ENCODE measurements around the gene ZKSCAN2.
A peak's percentile ranks its signal among the peaks of the same experiment; 100 is the strongest.

The ZKSCAN2 gene

GRCh38 chr16:25257470-25257955 is at the start of gene ZKSCAN2:
Gene ZKSCAN2 (minus strand): TSS chr16:25257845. CDS start chr16:25257127, 718 bp downstream.
- peak; percentile 84 for DNase-seq

DNA sequence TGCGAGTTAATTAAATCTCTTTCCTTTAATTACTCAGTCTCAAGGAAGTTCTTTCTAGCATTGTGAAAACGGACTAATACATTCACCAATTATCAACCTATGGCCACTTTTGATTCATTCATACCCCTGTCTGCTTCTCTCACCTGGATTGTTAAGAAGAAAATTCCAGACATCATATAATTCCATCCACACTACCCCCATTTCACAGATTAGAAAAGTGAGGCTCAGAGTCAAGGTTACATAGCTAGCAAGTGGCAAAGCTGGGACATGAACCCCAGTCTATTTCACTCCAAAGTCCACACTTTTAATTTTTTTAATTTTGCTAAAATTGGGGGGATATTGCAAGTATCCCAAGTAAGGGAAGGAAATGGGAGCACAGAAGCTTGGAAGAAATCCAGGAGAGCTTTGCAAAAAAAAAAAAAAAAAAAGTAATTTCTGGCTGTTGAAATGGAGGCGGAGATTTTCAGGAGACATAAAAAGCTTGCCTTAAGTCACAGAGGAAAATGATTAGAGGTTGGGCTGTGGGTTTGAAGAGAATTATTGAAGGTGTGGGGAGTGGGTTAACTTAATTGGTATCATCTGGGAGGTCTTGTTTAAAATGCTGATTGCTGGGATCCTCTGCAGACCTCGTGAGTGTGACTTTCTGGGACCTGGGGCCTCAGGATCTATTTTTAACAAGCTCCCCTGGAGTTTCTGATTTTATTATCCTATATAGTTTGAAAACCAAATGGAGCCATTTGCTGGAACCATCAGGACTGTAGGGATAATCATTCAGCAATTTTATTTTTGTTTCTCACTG is 42.3 kb upstream of the ZKSCAN2 start:
- no peak for DNase-seq

DNA sequence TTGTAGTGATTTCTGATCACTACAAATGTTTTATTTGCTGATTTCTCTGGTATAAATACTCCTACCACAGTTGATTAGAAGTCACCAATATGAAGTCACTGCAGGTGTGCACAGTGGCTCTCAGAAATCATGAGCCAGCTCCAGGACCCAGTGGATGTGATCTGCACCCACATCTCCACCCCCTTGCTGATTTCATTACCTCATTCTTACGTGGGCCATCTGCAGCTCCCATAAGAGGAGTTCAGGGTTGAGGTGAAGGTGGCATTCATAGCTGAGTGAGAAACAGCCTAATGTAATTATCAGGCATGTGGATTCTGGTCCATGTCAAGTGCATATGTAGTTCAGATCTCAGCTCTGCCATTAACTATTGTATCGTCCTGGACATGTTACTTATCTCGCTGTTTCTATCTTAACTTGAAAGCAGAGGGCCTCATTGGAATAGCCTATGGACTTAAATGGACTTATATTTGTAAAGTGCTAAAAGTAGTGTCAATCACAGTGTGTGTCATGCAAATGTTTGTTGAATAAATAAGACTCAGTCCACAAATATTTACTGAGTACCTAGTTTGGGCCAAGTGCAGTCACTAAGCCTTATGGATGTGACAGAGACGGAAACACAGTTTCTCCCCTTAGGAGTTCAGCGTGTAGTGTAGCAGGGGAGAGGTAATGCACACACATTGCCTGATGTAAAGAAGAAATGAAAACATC is 40.7 kb upstream of the ZKSCAN2 start:
- DNase-seq = no peak

DNA sequence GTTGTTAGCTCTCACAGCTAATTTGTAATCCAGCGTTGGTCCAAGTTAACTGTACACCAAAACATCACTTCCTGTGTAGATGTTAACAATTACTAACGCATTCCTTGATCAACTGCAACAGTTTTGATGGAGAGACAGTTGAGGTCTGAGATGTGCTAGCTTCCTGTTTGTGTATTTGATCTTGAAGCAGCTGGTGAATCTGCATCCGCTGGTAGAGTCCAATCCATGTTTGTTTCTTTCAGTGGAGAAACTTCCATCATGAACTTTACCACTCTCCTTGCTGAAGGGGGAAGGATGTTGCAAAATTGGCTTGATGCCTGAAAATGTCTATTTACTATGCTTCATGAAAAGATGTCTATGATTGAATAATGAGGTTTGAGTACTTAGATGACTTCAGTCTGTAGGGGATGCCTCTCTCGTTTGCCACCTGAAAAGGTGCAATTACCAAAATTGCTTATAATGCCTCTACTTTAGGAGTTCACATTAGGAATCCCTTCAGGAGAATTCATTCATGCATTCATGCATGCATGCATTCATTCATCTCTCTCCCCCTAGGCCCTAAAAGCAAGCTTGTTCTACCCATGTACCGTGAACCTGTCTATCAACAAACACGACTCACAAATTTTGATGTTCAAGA is 39.6 kb upstream of the ZKSCAN2 start:
- no peak for DNase-seq

GRCh38 chr16:25291580-25291979 is 33.9 kb upstream of the ZKSCAN2 start:
- no peak for DNase-seq

- no peak for DNase-seq
Measured at GRCh38 chr16:25289466-25289865, 31.8 kb upstream of the ZKSCAN2 start.

DNA sequence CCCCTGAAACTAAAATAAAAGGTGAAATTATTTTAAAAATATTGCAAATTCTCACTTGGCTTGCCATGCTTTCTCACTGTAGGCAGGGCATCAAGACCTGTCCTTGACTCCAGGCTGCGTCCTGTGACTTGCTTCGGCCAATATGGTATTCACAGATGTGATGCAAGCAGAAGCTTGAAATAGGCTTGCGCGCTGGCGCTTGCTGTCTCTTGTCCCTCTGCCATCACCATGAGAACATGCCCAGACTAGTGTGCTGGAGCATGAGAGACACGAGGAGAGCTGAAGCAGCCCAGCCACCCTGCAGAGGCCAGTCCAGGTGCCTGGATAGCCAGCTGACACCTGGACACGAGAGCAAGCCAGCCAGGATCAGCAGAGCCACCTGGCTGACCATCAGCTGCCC is 21.8 kb upstream of the ZKSCAN2 start:
- DNase-seq = no peak

GRCh38 chr16:25271421-25271820 is 13.8 kb upstream of the ZKSCAN2 start:
- DNase-seq = no peak

DNA sequence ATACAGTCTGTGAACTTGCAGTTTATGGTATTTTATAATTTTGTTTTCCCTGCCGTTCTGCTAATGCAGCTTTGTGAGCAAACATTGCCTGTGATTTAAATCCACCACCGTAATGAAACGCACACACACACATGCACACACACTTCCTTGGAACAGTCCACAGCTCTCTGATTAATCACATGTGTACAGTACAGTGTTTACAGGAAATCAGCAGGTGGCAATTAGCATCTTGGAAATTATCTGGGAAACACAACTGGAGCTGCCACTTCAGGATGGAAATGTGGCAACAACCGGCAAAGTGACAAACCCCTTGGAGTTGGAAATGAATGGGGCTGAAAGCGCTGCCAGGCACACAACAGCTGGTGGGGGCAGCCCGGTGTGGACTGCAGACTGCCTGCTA is 12.9 kb upstream of the ZKSCAN2 start:
- DNase-seq = no peak

DNA sequence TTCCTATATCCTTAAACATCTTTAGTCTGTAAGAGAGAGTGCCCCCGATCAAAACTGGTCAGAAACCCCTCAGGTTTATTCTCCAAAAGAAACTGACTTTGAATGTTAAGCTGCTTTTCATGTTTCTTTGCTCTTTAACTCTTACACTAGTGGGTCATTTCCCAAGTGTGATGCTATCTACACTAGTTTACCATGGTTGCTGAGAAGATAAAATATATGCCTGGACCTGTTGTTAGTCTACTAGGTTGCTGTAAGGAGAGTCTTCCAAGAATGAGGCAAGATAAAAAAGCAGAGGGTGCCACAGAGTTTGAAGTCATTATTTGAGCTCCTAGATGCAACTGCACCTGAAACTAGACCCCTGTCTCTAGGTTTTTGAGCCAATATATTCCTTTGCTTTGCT is 12.2 kb upstream of the ZKSCAN2 start:
- no peak for DNase-seq

GRCh38 chr16:25265968-25266367 is 8.3 kb upstream of the ZKSCAN2 start:
- no peak for DNase-seq

GRCh38 chr16:25264597-25264996 is 7.0 kb upstream of the ZKSCAN2 start:
- DNase-seq = no peak

- no peak for DNase-seq
Measured at GRCh38 chr16:25260416-25260815, 2.8 kb upstream of the ZKSCAN2 start.

DNA sequence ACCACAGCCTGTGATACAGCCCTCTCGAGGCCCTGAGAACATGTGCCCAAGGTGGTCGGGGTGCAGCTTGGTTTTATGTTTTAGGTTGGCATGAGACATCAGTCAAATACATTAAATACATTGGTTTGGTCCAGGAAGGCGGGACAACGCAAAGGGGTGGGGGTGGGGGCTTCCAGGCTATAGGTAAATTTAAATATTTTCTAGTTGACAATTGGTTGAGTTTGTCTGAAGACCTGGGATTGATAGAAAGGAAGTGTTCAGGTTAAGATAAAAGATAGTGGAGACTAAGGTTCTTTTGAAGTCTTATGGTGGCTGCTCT is 1.2 kb upstream of the ZKSCAN2 start:
- DNase-seq = peak; percentile 8

DNA sequence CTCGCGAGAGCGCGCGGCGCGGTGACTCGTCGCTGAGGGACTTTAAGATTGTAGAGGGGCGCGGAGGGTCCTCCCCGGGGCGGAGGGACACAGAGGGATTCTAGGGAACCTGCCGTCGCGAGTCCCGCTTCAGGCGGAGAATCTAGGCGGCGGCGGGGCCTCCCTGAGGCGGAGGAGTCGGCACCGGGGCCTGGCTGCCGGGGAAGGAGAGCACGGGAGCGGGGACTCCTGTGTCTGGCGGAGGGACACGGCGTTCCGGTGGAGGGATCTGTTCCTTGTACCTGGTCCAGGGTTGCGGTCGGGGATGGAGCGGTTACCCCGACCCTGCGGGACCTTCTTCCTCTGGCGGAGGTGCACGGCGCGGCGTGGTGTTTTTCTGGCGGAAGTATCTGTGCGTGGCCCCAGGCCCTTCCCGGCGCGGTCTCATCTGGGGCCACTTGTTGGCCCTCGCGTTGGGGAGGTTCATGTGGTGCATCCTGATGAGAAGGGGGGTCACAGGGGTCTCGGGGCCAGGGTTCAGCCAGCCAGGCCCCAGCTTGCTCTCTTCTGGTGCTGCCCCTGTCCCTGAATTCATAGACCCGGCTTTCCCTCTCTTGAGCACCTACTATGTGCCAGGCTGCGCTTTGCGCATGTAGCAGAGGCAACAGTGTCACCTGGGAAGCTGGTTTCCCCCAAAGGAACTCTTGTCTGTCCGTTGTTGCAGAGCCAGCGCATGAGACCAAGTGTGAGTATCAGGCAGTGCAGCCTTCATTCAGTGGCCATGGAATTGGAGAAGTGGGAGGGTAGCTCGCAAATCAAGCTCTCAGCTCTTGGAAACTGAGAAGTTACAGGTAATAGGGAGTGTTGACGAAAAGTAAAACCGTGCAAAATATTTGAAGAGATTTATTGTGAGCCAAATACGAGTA is 563 bp upstream of the ZKSCAN2 start:
- DNase-seq = peak; percentile 78

GRCh38 chr16:25256695-25257469 is 763 bp downstream of the ZKSCAN2 start:
- no peak for DNase-seq

GRCh38 chr16:25253322-25253721 is 4.3 kb downstream of the ZKSCAN2 start:
- DNase-seq = no peak

GRCh38 chr16:25250467-25250866 is 7.2 kb downstream of the ZKSCAN2 start:
- no peak for DNase-seq

- no peak for DNase-seq
Measured at GRCh38 chr16:25235991-25236390, 21.7 kb downstream of the ZKSCAN2 start.

- DNase-seq = no peak
Measured at GRCh38 chr16:25228372-25228771, 29.3 kb downstream of the ZKSCAN2 start.

DNA sequence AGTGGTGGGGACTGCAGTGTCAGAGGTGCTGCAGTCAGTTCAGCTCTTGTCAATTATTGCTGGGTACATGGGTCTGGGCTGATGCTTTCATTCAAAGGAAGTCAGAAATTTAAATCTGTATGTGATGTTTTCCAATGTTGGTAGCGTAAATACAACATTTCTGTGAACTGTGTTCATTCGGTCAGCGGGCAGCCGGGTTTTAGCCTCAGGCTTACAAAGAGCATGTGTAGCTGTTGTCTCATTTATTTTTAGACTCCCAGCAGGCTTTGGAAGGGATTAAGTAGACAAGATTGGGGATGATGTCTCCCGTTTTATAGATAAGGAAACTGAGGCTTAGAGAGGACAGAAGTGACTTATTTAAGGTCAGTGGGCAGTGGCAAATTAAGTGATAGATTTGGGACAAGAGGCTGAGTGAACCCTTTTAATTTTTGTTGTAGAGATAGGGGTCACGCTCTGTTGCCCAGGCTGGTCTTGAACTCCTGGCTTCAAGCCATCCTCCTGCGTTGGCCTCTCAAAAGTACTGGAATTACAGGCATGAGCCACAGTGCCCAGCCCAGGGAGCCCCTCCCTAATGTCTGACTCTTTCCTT is 32.8 kb downstream of the ZKSCAN2 start:
- no peak for DNase-seq

- no peak for DNase-seq
Measured at GRCh38 chr16:25223964-25224363, 33.7 kb downstream of the ZKSCAN2 start.
